ENCODE results near the gene TMX1.
"Not testable (repeated sequence)": the region's sequence is repeated elsewhere in the genome, so short reads cannot be mapped to it uniquely, and the experiment has no call there.

TMX1 gene

DNA sequence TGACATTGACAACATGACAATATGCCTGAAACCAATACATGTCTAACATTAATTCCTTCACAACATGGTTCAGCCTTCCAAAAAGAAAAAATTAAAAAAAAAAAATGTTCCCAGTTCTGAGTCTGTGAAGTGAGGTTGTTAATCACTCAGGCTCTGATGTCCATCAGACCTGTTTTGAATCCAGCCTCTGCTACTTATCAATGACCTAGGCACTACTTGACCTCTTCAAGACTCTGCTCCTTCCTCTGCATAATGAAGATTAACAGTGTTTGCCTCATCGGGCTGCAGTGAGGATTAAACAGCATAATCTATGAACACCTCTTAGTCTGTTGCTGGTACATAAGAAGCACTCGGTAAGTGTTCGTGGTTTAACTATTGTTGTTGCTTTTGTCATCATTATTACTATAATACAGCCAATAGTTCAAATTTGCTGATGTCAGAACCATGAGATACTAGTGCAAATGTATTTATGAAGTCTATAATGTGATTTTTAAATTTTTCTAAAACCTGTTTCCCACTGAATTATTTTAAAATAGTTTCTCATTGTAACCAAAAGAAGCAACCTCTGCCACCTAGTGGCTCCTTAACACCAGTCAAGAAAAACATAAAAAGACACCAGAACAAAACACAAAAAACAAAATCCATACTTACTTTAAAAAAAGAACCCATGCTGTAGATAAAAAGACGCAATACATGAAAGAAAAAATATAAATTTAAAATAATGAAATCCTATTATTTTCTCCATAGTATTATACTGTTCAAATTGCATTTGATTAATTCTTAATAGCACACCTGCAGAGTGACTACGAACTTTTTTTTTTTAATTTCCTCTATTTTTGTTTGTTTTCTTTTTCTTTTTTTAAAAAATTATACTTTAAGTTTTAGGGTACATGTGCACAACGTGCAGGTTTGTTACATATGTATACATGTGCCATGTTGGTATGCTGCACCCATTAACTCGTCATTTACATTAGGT lies 20.3 kb upstream of the TMX1 start:
- ChIA-PET POLR2A (no interaction called here), CTCF (interaction anchor here (0.9 to 2.8 kb wide), 11 partner anchors 9 to 433 kb away, joined by 3 to 19 read pairs (median 5); no protein-coding TSS in a partner anchor)
- TF ChIP-seq, protein P1, sequence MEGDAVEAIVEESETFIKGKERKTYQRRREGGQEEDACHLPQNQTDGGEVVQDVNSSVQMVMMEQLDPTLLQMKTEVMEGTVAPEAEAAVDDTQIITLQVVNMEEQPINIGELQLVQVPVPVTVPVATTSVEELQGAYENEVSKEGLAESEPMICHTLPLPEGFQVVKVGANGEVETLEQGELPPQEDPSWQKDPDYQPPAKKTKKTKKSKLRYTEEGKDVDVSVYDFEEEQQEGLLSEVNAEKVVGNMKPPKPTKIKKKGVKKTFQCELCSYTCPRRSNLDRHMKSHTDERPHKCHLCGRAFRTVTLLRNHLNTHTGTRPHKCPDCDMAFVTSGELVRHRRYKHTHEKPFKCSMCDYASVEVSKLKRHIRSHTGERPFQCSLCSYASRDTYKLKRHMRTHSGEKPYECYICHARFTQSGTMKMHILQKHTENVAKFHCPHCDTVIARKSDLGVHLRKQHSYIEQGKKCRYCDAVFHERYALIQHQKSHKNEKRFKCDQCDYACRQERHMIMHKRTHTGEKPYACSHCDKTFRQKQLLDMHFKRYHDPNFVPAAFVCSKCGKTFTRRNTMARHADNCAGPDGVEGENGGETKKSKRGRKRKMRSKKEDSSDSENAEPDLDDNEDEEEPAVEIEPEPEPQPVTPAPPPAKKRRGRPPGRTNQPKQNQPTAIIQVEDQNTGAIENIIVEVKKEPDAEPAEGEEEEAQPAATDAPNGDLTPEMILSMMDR (IDR thresholded peaks at IDR 0.05; ENCODE audit: control extremely low read depth, extremely low read depth, low read depth, missing control alignments), result peak; percentile 59
- no peak for DNase-seq (ENCODE audit: extremely low spot score)

DNA sequence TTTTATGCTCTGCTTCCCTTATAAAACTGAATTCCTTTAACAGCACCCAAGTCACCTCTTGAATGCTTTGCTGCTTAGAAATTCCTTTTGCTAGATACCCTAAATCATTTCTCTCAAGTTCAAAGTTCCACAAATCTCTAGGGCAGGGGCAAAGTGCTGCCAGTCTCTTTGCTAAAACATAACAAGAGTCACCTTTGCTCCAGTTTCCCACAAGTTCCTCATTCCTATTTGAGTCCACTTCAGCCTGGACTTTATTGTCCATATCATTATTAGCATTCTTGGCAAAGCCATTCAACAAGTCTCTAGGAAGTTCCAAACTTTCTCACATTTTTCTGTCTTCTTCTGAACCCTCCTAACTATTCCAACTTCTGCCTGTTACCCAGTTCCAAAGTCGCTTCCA lies 16.6 kb upstream of the TMX1 start:
- CTCF ChIA-PET; POLR2A ChIA-PET; DNase-seq (ENCODE audit: extremely low spot score): not testable (repeated sequence)

DNA sequence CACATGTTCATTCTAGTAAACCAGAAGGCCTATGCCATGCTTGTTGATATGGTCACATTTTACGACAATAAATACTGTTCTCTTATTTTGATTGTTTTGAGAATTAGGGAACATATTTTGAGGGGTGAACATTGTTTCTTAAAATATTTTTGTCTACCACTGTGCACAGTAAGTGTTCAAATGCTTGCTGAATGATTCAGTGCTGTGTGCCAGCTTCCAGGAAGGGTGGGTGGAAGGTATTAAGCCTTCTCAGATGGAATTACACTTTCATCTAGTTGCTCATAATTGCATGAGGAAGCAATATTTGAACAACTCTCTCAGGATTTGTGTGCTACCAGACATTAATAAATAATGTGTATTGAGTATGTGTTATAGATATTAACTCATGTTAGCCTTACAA lies 15.5 kb upstream of the TMX1 start:
- CTCF ChIA-PET, result no interaction called here
- no peak for DNase-seq (ENCODE audit: extremely low spot score)
- TF ChIP-seq, protein P1 (IDR thresholded peaks at IDR 0.05; ENCODE audit: control extremely low read depth, extremely low read depth, low read depth, missing control alignments), result no peak
- POLR2A ChIA-PET, result no interaction called here

DNA sequence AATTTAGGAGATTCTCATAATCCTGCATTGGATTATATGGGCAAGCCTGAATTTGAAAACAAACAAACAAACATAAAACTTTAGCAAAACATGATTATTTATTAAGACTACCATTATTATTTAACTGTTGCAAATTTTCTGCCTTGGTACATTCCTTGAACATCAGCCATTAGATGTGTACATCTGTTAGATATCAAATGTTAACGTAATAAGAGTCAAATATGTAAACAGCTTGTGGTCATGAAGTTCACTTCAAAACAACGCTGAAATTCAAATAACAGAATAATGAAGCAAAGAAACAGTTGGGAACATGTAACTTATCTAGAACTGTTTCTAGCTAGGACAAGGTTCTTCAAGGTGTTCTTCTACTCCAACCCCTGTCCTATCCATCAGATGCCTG lies 14.3 kb upstream of the TMX1 start:
- CTCF ChIA-PET, result no interaction called here
- POLR2A ChIA-PET, result no interaction called here
- TF ChIP-seq, protein P1 (IDR thresholded peaks at IDR 0.05; ENCODE audit: control extremely low read depth, extremely low read depth, low read depth, missing control alignments), result no peak
- DNase-seq (ENCODE audit: extremely low spot score), result no peak

DNA sequence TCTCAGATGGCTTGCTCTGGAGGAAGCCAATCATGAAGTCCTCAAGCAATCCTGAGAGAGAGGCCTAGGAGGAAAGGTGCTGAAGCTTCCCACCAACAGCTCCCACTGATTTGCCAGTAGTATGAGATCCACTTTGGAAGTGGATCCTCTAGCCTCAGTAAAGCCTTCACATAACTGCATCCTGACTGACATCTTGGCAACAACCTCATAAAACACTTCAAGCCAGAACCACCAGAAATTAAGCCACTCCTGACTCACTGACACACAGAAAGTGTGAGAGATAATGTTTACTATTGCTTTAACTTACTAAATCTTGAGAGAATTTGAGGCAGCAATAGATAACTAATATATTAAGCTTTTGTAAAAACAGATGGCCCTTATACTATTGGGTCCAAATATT lies 11.7 kb upstream of the TMX1 start:
- TF ChIP-seq, protein P1 (IDR thresholded peaks at IDR 0.05; ENCODE audit: control extremely low read depth, extremely low read depth, low read depth, missing control alignments), result no peak
- no peak for DNase-seq (ENCODE audit: extremely low spot score)
- POLR2A ChIA-PET, result no interaction called here
- CTCF ChIA-PET, result interaction anchor here (1.3 to 1.9 kb wide), 3 partner anchors 9 to 26 kb away, joined by 3 to 7 read pairs (median 5); no protein-coding TSS in a partner anchor

DNA sequence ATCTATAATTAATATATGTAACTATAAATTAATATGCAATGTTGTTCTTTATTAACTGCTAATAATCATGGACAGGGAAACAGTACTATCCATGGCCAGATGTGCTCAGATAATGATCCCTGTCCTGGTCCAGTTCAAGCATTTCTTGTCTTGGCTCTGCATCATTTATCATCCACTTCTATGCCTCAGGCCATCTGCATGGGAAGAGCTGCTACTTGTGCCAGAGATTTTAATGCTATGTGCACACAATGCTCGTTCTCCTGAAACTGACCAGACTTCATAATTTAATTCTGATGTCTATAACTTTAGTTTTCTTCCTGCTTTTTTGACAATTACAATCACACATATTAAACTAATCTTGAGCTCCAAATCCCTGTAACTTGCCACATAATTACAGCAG lies 11.2 kb upstream of the TMX1 start:
- ChIA-PET POLR2A (no interaction called here), CTCF (interaction anchor here (0.9 to 1.9 kb wide), 4 partner anchors 10 to 26 kb away, joined by 3 to 7 read pairs (median 4); no protein-coding TSS in a partner anchor)
- no peak for DNase-seq (ENCODE audit: extremely low spot score)
- TF ChIP-seq, protein P1 (IDR thresholded peaks at IDR 0.05; ENCODE audit: control extremely low read depth, extremely low read depth, low read depth, missing control alignments), result no peak

DNA sequence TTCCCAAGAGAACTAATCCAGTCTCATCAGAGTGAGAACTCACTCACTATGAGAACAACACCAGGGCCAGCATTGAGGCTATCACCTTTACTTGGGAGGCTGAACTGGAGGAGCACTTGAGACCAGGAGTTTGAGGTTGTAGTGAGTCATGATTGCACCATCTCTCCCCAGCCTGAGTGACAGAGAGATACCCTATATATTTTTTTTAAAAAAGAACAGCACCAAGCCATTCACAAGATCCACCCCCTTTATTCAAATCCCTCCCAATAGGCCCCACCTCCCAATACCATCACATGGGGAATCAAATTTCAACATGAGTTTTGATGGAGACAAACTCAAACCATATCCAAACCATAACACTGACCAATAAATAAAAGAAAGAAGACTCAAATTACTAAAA lies 3.7 kb upstream of the TMX1 start:
- DNase-seq (ENCODE audit: extremely low spot score), result no peak
- TF ChIP-seq, protein P1 (IDR thresholded peaks at IDR 0.05; ENCODE audit: control extremely low read depth, extremely low read depth, low read depth, missing control alignments), result no peak
- CTCF ChIA-PET, result interaction anchor here (1.4 kb wide), 2 partner anchors 10 to 141 kb away, joined by 3 to 4 read pairs; partner anchors contain the start of gene TRIM9
- POLR2A ChIA-PET, result no interaction called here
